Naive B cell (primary cell): ENCODE measurements around the gene KIF14. TPM values are rescaled to one million over a fixed set of nuclear protein-coding genes. Genes with fewer than 3 reads are reported as not detected.
"Not testable (repeated sequence)": the region's sequence is repeated elsewhere in the genome, so short reads cannot be mapped to it uniquely, and the experiment has no call there.

Source experiments
- ATAC-seq, 2 donors: fragments of 150-1000 bp; cut with Tn5 transposase; 2 replicates each; pipeline ENCODE4 v1.10.0; 2021; ENCODE audit warnings: low read depth in 2 of 2, mild to moderate bottlenecking in 2 of 2, moderate library complexity in 2 of 2
- DNase-seq: peaks from one replicate; pipeline ENCODE4 v3.0.0; 2022
- H3K27ac Mint-ChIP-seq, 6 donors: one replicate each; pipeline ENCODE4 v1.8.0; 2020 to 2022; ENCODE audit warnings: mild to moderate bottlenecking in 6 of 6, mixed read lengths in 6 of 6, moderate library complexity in 5 of 6, inconsistent platforms in 2 of 6
- H3K27me3 Mint-ChIP-seq, 3 donors: one replicate each; pipeline ENCODE4 v1.8.0; 2021 to 2022; ENCODE audit warnings: mixed read lengths in 3 of 3, mild to moderate bottlenecking in 1 of 3
- H3K36me3 Mint-ChIP-seq, 2 donors: one replicate each; pipeline ENCODE4 v1.8.0; 2020 to 2022; ENCODE audit warnings: mixed read lengths in 2 of 2, inconsistent platforms in 1 of 2, mild to moderate bottlenecking in 1 of 2
- H3K4me1 Mint-ChIP-seq, 3 donors: one replicate each; pipeline ENCODE4 v1.8.0; 2020 to 2022; ENCODE audit warnings: mixed read lengths in 3 of 3, inconsistent platforms in 1 of 3, mild to moderate bottlenecking in 1 of 3, moderate library complexity in 1 of 3
- H3K4me3 Mint-ChIP-seq, 8 donors: one replicate each; pipeline ENCODE4 v1.8.0; 2020 to 2022; ENCODE audit warnings: mild to moderate bottlenecking in 8 of 8, mixed read lengths in 8 of 8, moderate library complexity in 8 of 8, inconsistent platforms in 2 of 8
- H3K9me3 Mint-ChIP-seq, 7 donors: one replicate each; pipeline ENCODE4 v1.8.0; 2020 to 2022; ENCODE audit warnings: mixed read lengths in 7 of 7, mild to moderate bottlenecking in 5 of 7, inconsistent platforms in 2 of 7, moderate library complexity in 1 of 7
- polyA plus RNA-seq, 6 donors: library from polyadenylated mRNA; unstranded; fragments of 300-500 nt; fragmentation: Illumina TruSeq; gene quantifications; one replicate each; pipeline ENCODE4 v1.2.3, GENCODE V29; 2021; ENCODE audit warnings: low read depth in 6 of 6

The KIF14 gene
- polyA plus RNA-seq, 6 donors from 2014 or later = not detected

DNA sequence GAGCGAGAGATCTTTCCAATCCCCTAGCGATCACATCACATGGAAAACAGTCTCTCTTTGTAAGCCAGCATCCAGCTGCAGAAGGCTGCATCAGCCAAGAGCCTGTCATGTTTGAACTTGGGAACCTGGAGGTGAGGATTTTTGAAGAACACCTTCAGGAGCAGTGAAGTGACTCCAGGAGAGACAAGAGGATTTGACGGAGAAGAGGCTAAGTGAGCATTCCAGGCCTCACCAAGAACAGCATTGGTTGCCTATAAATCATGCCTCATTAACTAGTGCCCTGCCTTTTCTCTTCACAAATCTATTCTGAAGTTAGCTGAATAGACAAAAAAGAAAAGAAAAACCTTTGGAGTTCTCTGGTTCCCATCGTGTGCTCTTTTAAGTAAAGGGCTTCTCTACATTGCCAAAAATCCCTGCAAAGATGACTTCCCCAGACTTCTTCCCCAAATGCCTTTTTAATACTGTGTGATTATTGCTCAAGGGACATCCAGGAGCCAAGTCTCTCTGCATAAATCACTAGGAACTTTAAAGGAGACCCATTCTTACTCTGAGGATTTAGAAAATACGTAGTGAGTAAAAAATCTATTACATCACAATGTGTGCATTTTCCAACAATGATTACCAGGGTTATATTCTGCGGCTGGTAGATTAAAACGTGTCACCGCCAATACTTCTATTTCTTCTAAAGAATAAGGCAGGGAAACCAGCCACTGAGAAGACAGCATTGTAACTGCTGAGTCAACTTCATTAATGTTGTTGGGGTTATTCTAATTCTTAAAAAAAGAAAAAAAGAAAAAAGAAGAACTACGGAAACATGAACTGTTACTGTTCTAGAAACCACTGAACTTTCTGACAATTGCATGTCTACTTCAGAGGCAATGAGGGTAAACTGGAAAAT is 95.2 kb downstream of the KIF14 start:
- Mint-ChIP-seq H3K9me3 (no peaks in the 10 kb centered on the region), H3K27ac (no peak overlapping the region), H3K4me3 (no peak overlapping the region), H3K27me3 (no peaks in the 10 kb centered on the region), H3K4me1 (peaks cover 3 to 16% (median 9%) of the 10 kb centered on the region in 3 donors), H3K36me3 (no peaks in the 10 kb centered on the region)
- ATAC-seq = no peak
- DNase-seq = no peak

DNA sequence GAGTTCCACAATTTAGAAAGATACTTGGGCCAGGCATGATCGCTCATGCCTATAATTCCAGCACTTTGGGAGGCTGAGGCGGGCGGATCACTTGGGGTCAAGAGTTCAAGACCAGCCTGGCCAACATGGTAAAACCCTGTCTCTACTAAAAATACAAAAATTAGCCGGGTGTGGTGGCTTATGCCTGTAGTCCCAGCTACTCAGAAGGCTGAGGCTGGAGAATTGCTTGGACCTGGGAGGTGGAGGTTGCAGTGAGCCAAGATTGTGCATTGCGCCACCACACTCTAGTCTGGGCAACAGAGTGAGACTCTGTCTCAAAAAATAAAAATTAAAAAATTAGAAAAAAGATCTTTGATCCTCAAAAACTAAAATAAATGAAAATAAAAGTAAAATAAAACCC is 96.0 kb downstream of the KIF14 start:
- not testable (repeated sequence) for H3K27ac Mint-ChIP-seq, ATAC-seq, H3K27me3 Mint-ChIP-seq, H3K4me3 Mint-ChIP-seq, H3K9me3 Mint-ChIP-seq, H3K36me3 Mint-ChIP-seq, DNase-seq
- peaks cover 3 to 16% (median 9%) of the 10 kb centered on the region in 3 donors for H3K4me1 Mint-ChIP-seq

DNA sequence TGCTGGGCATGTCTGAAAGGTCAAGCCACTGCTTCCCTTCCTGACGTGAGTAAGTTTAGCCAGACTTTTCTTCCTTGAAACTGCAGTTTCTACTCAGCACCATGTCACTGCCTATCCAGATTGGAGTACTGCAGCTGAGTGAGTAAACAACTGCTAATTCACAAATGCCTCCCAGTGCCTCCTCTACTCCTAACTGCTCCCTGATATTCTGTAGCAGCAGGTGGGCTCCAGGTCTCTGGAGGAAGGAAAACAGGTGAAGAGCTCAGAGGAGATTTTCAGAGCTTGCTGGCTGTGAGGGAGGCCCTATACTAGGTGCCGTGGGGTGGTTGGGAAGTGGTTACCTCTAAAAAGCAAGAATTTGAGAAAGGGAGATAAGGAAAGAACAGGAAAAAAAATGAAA is 96.5 kb downstream of the KIF14 start:
- ATAC-seq = no peak
- Mint-ChIP-seq H3K4me1 (peaks cover 3 to 16% (median 9%) of the 10 kb centered on the region in 3 donors), H3K27ac (no peak overlapping the region), H3K27me3 (no peaks in the 10 kb centered on the region), H3K4me3 (no peak overlapping the region), H3K9me3 (no peaks in the 10 kb centered on the region), H3K36me3 (no peaks in the 10 kb centered on the region)
- DNase-seq = no peak

DNA sequence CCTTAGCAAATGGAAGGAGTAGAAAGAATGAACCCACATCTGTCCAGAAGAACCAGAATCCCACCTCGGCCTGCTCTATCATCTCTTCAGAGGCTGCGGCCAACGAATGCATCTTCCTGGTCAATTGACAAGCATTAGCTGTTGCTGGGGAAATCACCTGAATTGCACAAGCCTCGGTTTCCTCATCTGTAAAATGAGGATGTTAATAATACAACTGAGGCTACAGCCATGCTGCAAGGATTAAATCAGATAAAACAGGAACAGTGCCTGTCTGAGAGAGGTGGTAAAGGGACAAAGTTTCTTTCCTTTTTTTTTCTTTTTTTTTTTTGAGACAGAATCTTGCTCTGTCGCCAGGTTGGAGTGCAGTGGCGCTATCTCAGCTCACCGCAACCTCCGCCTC is 99.8 kb downstream of the KIF14 start:
- H3K4me1 Mint-ChIP-seq = no peaks in the 10 kb centered on the region
- no peak for DNase-seq
- peaks cover 0 to 4% (median 1%) of the 10 kb centered on the region in 3 donors for H3K27me3 Mint-ChIP-seq
- H3K9me3 Mint-ChIP-seq = no peaks in the 10 kb centered on the region
- no peak overlapping the region for H3K4me3 Mint-ChIP-seq
- H3K36me3 Mint-ChIP-seq = no peaks in the 10 kb centered on the region
- no peak overlapping the region for H3K27ac Mint-ChIP-seq
- no peak for ATAC-seq

DNA sequence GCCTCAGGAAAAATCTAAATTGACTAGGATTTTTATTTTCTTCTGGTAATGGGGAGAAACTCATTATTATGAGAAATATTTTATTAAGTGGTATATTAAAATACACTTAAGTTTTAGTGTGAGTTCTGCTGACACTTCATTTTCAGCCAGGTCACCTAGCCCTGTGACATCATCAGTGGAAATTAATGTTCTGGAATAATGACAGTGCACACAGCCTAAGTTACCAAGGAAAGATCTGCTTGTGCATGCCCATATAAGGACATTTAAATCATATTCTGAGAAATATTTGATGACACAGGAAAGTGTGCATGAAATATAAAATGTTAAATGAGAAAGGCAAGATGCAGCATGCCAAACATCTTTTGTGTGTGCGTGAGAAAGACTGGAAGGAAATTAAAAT is 102.0 kb downstream of the KIF14 start:
- no peaks in the 10 kb centered on the region for H3K4me1 Mint-ChIP-seq
- H3K4me3 Mint-ChIP-seq = no peak overlapping the region
- no peaks in the 10 kb centered on the region for H3K9me3 Mint-ChIP-seq
- H3K27ac Mint-ChIP-seq = no peak overlapping the region
- no peaks in the 10 kb centered on the region for H3K36me3 Mint-ChIP-seq
- H3K27me3 Mint-ChIP-seq = peaks cover 6 to 9% (median 8%) of the 10 kb centered on the region in 3 donors
- ATAC-seq (no peak), DNase-seq (no peak)

DNA sequence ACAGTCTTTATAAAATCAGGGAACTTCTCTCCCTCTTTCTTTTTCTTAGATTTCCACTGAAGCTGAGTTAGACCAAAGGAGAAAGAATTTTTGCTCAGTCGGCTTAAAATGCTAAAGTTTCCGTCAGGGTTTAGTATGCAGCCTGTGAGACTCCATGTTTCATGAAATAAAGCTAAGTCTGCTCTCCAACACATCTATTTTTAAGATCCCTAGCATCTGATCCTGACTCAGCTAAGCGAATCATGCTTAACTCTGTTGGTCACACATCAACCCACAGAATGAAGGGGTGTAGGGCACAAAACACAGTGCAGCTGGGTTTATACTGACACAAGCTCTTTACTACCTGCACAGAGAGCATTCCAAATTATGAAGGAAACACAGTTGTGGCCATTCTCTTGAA is 108.4 kb downstream of the KIF14 start:
- ATAC-seq = no peak
- H3K9me3 Mint-ChIP-seq = peaks cover 0 to 1% (median 0%) of the 10 kb centered on the region in 7 donors
- H3K4me3 Mint-ChIP-seq = no peak overlapping the region
- no peaks in the 10 kb centered on the region for H3K4me1 Mint-ChIP-seq
- peaks cover 18 to 26% (median 24%) of the 10 kb centered on the region in 3 donors for H3K27me3 Mint-ChIP-seq
- DNase-seq = no peak
- no peaks in the 10 kb centered on the region for H3K36me3 Mint-ChIP-seq
- no peak overlapping the region for H3K27ac Mint-ChIP-seq

DNA sequence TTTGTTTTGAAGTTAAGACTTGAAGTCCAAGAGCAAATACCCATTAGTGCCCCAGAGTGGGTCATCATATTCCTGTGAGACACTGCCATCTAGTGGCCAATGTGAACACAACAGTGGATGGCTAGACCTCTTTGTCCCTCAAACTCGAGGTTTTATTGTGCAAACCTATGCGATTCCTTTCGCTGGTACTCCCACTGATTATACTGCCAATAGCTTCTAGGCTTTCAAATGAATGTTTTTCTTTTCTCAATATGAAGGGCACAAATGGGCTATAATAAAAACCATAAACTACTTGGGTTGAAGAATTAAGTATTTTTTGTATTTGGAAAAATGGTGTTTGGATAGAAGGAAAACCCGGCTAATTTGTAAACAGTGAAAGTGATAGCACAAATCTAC is 110.3 kb downstream of the KIF14 start:
- Mint-ChIP-seq H3K27ac (no peak overlapping the region), H3K4me1 (no peaks in the 10 kb centered on the region), H3K27me3 (peaks cover 20 to 26% (median 22%) of the 10 kb centered on the region in 3 donors), H3K36me3 (no peaks in the 10 kb centered on the region), H3K4me3 (no peak overlapping the region), H3K9me3 (peaks cover 0 to 1% (median 0%) of the 10 kb centered on the region in 7 donors)
- ATAC-seq (peak; percentile 65 to 82), DNase-seq (peak; percentile 51)

DNA sequence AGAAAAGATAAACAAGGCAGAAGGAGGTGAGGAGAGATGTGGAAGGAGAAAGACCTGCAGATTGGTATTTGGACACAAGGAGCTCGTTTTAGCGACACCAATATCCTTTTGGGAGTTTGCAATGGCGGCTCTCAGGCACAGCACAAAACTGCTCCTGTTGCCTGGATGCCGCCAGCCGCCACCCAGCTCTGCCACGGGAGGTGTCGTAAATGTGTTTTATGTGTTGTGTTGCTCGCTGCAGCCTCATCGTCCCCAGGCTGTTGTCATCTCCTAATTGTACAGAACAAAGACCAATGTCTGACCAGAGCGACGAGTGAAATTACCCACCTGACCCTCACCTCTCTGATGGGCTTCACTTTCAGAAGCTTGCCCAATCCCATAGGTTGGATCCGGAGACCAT is 114.1 kb downstream of the KIF14 start:
- Mint-ChIP-seq H3K27me3 (peaks cover 9 to 28% (median 15%) of the 10 kb centered on the region in 3 donors), H3K9me3 (peaks cover 0 to 3% (median 0%) of the 10 kb centered on the region in 7 donors), H3K4me3 (no peak overlapping the region), H3K36me3 (no peaks in the 10 kb centered on the region), H3K4me1 (peaks cover 0 to 9% (median 6%) of the 10 kb centered on the region in 3 donors), H3K27ac (peak overlapping the region in 1 of 6 donors; percentile 58)
- DNase-seq (no peak), ATAC-seq (no peak)

DNA sequence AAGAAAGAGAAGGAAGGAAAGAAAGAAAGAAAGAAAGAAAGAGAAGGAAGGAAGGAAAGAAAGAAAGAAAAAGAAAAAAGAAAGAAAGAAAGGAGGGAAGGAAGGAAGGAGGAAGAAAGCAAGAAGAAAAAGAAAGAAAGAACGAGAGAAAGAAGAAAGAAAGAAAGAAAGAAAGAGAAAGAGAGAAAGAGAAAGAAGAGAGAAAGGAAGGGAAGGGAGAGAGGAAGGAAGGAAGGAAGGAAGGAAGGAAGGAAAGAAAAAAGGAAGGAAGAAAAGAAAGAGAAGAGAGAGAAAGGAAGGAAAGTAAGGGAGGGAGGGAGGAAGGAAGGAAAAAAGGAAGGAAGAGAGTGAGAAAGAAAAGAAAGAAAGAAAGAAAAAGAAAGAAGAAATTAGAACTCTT is 115.3 kb downstream of the KIF14 start:
- Mint-ChIP-seq H3K4me3 (no peak overlapping the region), H3K27ac (peak overlapping the region in 1 of 6 donors; percentile 56), H3K36me3 (no peaks in the 10 kb centered on the region), H3K9me3 (peaks cover 0 to 1% (median 0%) of the 10 kb centered on the region in 7 donors), H3K4me1 (peaks cover 0 to 9% (median 6%) of the 10 kb centered on the region in 3 donors), H3K27me3 (peaks cover 3 to 28% (median 11%) of the 10 kb centered on the region in 3 donors)
- no peak for ATAC-seq
- DNase-seq = no peak

Other genes with a start within 250 kb of the KIF14 start
- gene ZNF281, start 210.7 kb downstream of the KIF14 start, polyA plus RNA-seq = 10 to 100 TPM; 36.0 to 45.9 (median 39.9) TPM
- 10 to 100 TPM; 14.5 to 24.8 (median 20.4) TPM for gene DDX59, start 49.2 kb upstream of the KIF14 start, polyA plus RNA-seq
- gene CAMSAP2, start 118.1 kb upstream of the KIF14 start, polyA plus RNA-seq = under 1 TPM in 1 of 6 donors, not detected in 5; 0.04 TPM